DOHH2 (cell line): Measurements from ENCODE around the gene EYA2.

ENCODE experiments used
- H3F3A ChIP-seq: fragments of 200-600 bp; sonication (generic), shearing (Covaris generic); 2 replicates; pipeline ENCODE4 v1.6.0; 2016; ENCODE audit warnings: antibody characterized with exemption, mild to moderate bottlenecking; ENCODE audit not compliant: control insufficient read depth, insufficient read depth
- H3K27ac ChIP-seq: fragments of 200-600 bp; sonication (generic); 2 replicates; pipeline ENCODE4 v1.5.1; 2014; ENCODE audit warnings: low read depth, mild to moderate bottlenecking, low read length, moderate library complexity
- H3K27me3 ChIP-seq: fragments of 200-600 bp; sonication (generic); 2 replicates; pipeline ENCODE4 v1.6.1; 2014; ENCODE audit warnings: mild to moderate bottlenecking, low read length, mixed read lengths; ENCODE audit not compliant: control insufficient read depth
- H3K36me3 ChIP-seq: fragments of 200-600 bp; sonication (generic); 2 replicates; pipeline ENCODE4 v1.6.1; 2014; ENCODE audit warnings: mild to moderate bottlenecking, low read length, moderate library complexity, mixed read lengths; ENCODE audit not compliant: control insufficient read depth
- H3K4me1 ChIP-seq: fragments of 200-600 bp; sonication (generic); 2 replicates; pipeline ENCODE4 v1.6.1; 2014; ENCODE audit warnings: mild to moderate bottlenecking, low read length, mixed read lengths; ENCODE audit not compliant: control insufficient read depth
- H3K4me2 ChIP-seq: fragments of 200-600 bp; sonication (generic); 2 replicates; pipeline ENCODE4 v1.6.0; 2014; ENCODE audit warnings: mild to moderate bottlenecking, low read length, moderate library complexity
- H3K4me3 ChIP-seq: fragments of 200-600 bp; sonication (generic); 2 replicates; pipeline ENCODE4 v1.5.1; 2014; ENCODE audit warnings: mild to moderate bottlenecking, low read length, mixed read lengths
- H3K79me2 ChIP-seq: fragments of 200-600 bp; sonication (generic); 2 replicates; pipeline ENCODE4 v1.6.1; 2014; ENCODE audit warnings: mild to moderate bottlenecking, low read length, mixed read lengths; ENCODE audit not compliant: control insufficient read depth
- H3K9me2 ChIP-seq: fragments of 200-600 bp; sonication (generic); replicated peaks from 2 replicates; pipeline ENCODE4 v1.6.1; 2014; ENCODE audit warnings: mild to moderate bottlenecking, low read length, mixed read lengths; ENCODE audit not compliant: control insufficient read depth
- H3K9me3 ChIP-seq: fragments of 200-600 bp; sonication (generic); 2 replicates; pipeline ENCODE4 v1.6.1; 2014; ENCODE audit warnings: antibody characterized with exemption, low read length, mixed read lengths; ENCODE audit not compliant: control insufficient read depth, insufficient read depth
- H4K20me1 ChIP-seq: fragments of 200-600 bp; sonication (generic); 2 replicates; pipeline ENCODE4 v1.6.0; 2014; ENCODE audit warnings: low read depth, mild to moderate bottlenecking, antibody characterized with exemption, low read length, moderate library complexity; ENCODE audit not compliant: control insufficient read depth, insufficient read depth
- CTCF ChIP-seq: fragments of 200-600 bp; sonication (generic); IDR thresholded peaks from one replicate; pipeline ENCODE4 v1.5.1; 2014; ENCODE audit warnings: antibody characterized with exemption, mild to moderate bottlenecking, low read depth, low read length; ENCODE audit not compliant: poor library complexity, severe bottlenecking
- EZH2phosphoT487 ChIP-seq: fragments of 200-600 bp; sonication (generic); IDR thresholded peaks from 2 replicates; pipeline ENCODE4 v1.6.1; 2017; ENCODE audit warnings: borderline replicate concordance, mild to moderate bottlenecking, antibody characterized with exemption, low read length, moderate library complexity, mixed read lengths

EYA2 gene

GRCh38 chr20:46983466-46983865 is 88.8 kb downstream of the EYA2 start:
- Histone ChIP-seq H3K4me2 (no peak overlapping the region), H3K9me2 (no peaks in the 10 kb centered on the region), H4K20me1 (no peaks in the 10 kb centered on the region; the same call in 1 of the 2 replicates), H3K27ac (no peak overlapping the region), H3K9me3 (no peaks in the 10 kb centered on the region), H3K27me3 (peaks cover 24% of the 10 kb centered on the region), H3K79me2 (no peaks in the 10 kb centered on the region), H3K4me3 (no peak overlapping the region), H3F3A (no peaks in the 10 kb centered on the region), H3K4me1 (no peaks in the 10 kb centered on the region), H3K36me3 (no peaks in the 10 kb centered on the region)
- no peak for TF ChIP-seq EZH2phosphoT487
- TF ChIP-seq CTCF: no peak

- Histone ChIP-seq H3K36me3 (no peaks in the 10 kb centered on the region), H3K4me2 (no peak overlapping the region), H3K4me3 (no peak overlapping the region), H3K9me2 (no peaks in the 10 kb centered on the region), H3K9me3 (no peaks in the 10 kb centered on the region), H3K79me2 (no peaks in the 10 kb centered on the region), H3K27me3 (peaks cover 23% of the 10 kb centered on the region), H3K4me1 (no peaks in the 10 kb centered on the region), H4K20me1 (no peaks in the 10 kb centered on the region; the same call in 1 of the 2 replicates), H3K27ac (no peak overlapping the region), H3F3A (no peaks in the 10 kb centered on the region)
- TF ChIP-seq CTCF: no peak
- TF ChIP-seq EZH2phosphoT487: no peak
Observed at GRCh38 chr20:46984405-46984804, 89.8 kb downstream of the EYA2 start.

GRCh38 chr20:46985250-46985649 is 90.6 kb downstream of the EYA2 start:
- Histone ChIP-seq H3K79me2 (no peaks in the 10 kb centered on the region), H3K9me2 (no peaks in the 10 kb centered on the region), H4K20me1 (no peaks in the 10 kb centered on the region; the same call in 1 of the 2 replicates), H3F3A (no peaks in the 10 kb centered on the region), H3K36me3 (no peaks in the 10 kb centered on the region), H3K27me3 (peaks cover 16% of the 10 kb centered on the region), H3K27ac (no peak overlapping the region), H3K4me2 (no peak overlapping the region), H3K9me3 (no peaks in the 10 kb centered on the region), H3K4me1 (no peaks in the 10 kb centered on the region), H3K4me3 (no peak overlapping the region)
- TF ChIP-seq EZH2phosphoT487 (no peak), CTCF (no peak)
